ENCODE measurements around the gene TREM2.
"Not testable (repeated sequence)": the region's sequence is repeated elsewhere in the genome, so short reads cannot be mapped to it uniquely, and the experiment has no call there.

TREM2 gene

GRCh38 chr6:41162687-41163418 is at the start of gene TREM2:
Gene TREM2, minus strand, starts transcription at chr6:41163116. Its CDS starts 34 bp downstream, at chr6:41163082.
- DNase-seq, result no peak

GRCh38 chr6:41209547-41210320 is 46.8 kb upstream of the TREM2 start:
- no peak for DNase-seq

- DNase-seq, result no peak
These were observed 45.7 kb upstream of the TREM2 start for GRCh38 chr6:41208439-41209106.

- no peak for DNase-seq
These were observed 41.2 kb upstream of the TREM2 start for GRCh38 chr6:41204156-41204555.

GRCh38 chr6:41201764-41202173 is 38.9 kb upstream of the TREM2 start:
- no peak for DNase-seq

GRCh38 chr6:41200901-41201763 is 38.2 kb upstream of the TREM2 start, which contains the start of gene TREML2:
Gene TREML2, minus strand, starts transcription at chr6:41201149. Its CDS starts 141 bp downstream, at chr6:41201008.
- peak; percentile 35 for DNase-seq

GRCh38 chr6:41200296-41200900 is 37.5 kb upstream of the TREM2 start:
- DNase-seq, result peak; percentile 51

- DNase-seq, result peak; percentile 12
These were observed 36.8 kb upstream of the TREM2 start for GRCh38 chr6:41199552-41200246.

- DNase-seq, result no peak
These were observed 34.3 kb upstream of the TREM2 start for GRCh38 chr6:41197234-41197633.

- no peak for DNase-seq
These were observed 31.5 kb upstream of the TREM2 start for GRCh38 chr6:41194386-41194785.

- DNase-seq, result no peak
These were observed 31.0 kb upstream of the TREM2 start for GRCh38 chr6:41193884-41194283.

GRCh38 chr6:41193171-41193734 is 30.3 kb upstream of the TREM2 start:
- no peak for DNase-seq

- no peak for DNase-seq
These were observed 28.7 kb upstream of the TREM2 start for GRCh38 chr6:41191569-41191968.

GRCh38 chr6:41190791-41191190 is 27.9 kb upstream of the TREM2 start:
- DNase-seq, result no peak

- no peak for DNase-seq
These were observed 27.1 kb upstream of the TREM2 start for GRCh38 chr6:41189967-41190366.

- not testable (repeated sequence) for DNase-seq
These were observed 26.1 kb upstream of the TREM2 start for GRCh38 chr6:41189046-41189445.

GRCh38 chr6:41187924-41188886 is 25.3 kb upstream of the TREM2 start:
- DNase-seq, result no peak

- no peak for DNase-seq
These were observed 23.2 kb upstream of the TREM2 start for GRCh38 chr6:41186031-41186562.

- no peak for DNase-seq
These were observed 21.8 kb upstream of the TREM2 start for GRCh38 chr6:41184761-41185160.
